22Rv1 (cell line): ENCODE results near the gene MYH10.

ENCODE experiments used
- H3K27ac ChIP-seq: fragments of 450-650 bp; 2 replicates; pipeline ENCODE4 v1.5.1; 2017
- CTCF ChIP-seq: fragments of 450-650 bp; IDR thresholded peaks from 2 replicates; pipeline ENCODE4 v1.5.1; 2017; ENCODE audit warnings: mild to moderate bottlenecking
- ZFX ChIP-seq: fragments of 450-650 bp; IDR thresholded peaks from 2 replicates; pipeline ENCODE4 v1.6.1; 2017; ENCODE audit warnings: antibody characterized with exemption, borderline replicate concordance

Gene MYH10

GRCh38 chr17:8609910-8610309 is 20.6 kb downstream of the MYH10 start:
- no peak for TF ChIP-seq CTCF
- no peak for TF ChIP-seq ZFX
- H3K27ac ChIP-seq, result no peak overlapping the region

- no peak overlapping the region for H3K27ac ChIP-seq
- TF ChIP-seq ZFX, result no peak
- TF ChIP-seq CTCF, result no peak
Measured at GRCh38 chr17:8608001-8608400, 22.5 kb downstream of the MYH10 start.

- H3K27ac ChIP-seq, result no peak overlapping the region
- TF ChIP-seq ZFX (no peak), CTCF (no peak)
Measured at GRCh38 chr17:8606401-8606800, 24.1 kb downstream of the MYH10 start.

- H3K27ac ChIP-seq, result no peak overlapping the region
Measured at GRCh38 chr17:8602679-8603078, 27.8 kb downstream of the MYH10 start.

GRCh38 chr17:8599351-8600011 is 31.0 kb downstream of the MYH10 start:
- no peak for TF ChIP-seq ZFX
- TF ChIP-seq CTCF, result no peak

More at GRCh38 chr17:8602679-8603078, 27.8 kb downstream of the MYH10 start:
- TF ChIP-seq CTCF (no peak), ZFX (no peak)

GRCh38 chr17:8598913-8599312 is 31.6 kb downstream of the MYH10 start:
- TF ChIP-seq ZFX (no peak), CTCF (no peak)
- no peak overlapping the region for H3K27ac ChIP-seq

More at GRCh38 chr17:8599351-8600011, 31.0 kb downstream of the MYH10 start:
- no peak overlapping the region for H3K27ac ChIP-seq

GRCh38 chr17:8593830-8594229 is 36.7 kb downstream of the MYH10 start:
- TF ChIP-seq CTCF (no peak), ZFX (no peak)
- no peak overlapping the region for H3K27ac ChIP-seq
